Measurements from ENCODE around the gene SPTB.

- TF ChIP-seq EGR1 (IDR thresholded peaks at IDR 0.05) (peak; percentile 56), YY1 (IDR thresholded peaks at IDR 0.05; ENCODE audit: low read depth) (no peak; the same call in 1 of the 2 replicates), RAD21 (IDR thresholded peaks at IDR 0.05; ENCODE audit: low read depth) (no peak), EP300 (IDR thresholded peaks at IDR 0.05; ENCODE audit: borderline replicate concordance) (peak; percentile 65), REST (IDR thresholded peaks at IDR 0.05; ENCODE audit: low read depth) (no peak), CREB1 (IDR thresholded peaks at IDR 0.05; ENCODE audit: low read depth) (no peak)
Observed at GRCh38 chr14:64704143-64704742, 175.5 kb downstream of the SPTB start, which contains the start of gene PLEKHG3.

All from Ishikawa (cell line).